ENCODE measurements around the gene ACADVL. TPM values are rescaled to one million over a fixed set of nuclear protein-coding genes. Genes with fewer than 3 reads are reported as not detected.

The ACADVL gene
- polyA plus RNA-seq, 4 donors: 318 to 561 (median 453) TPM

DNA sequence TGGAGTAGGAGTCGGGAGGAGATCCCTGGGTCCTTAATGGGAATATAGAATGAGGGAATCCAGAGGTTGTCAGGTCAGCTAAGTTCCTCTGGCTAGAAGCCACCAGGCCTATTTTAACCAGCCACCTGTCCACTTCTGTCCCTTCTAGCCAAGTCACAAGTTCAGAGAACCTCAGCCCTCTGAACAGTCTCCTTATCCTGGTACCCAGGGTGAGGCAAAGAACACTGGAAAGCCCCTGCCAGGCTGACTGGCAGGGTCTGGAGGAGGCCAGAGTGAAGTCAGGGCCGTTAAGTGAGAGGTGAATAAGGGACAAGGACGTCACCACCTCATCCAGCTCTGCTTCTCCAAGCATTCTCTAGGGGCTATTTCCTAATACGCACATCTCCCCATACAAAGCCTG, 29.1 kb downstream of the ACADVL start:
- DNase-seq (ENCODE audit: low read depth in 4 of 4, low spot score in 3 of 4): no peak

DNA sequence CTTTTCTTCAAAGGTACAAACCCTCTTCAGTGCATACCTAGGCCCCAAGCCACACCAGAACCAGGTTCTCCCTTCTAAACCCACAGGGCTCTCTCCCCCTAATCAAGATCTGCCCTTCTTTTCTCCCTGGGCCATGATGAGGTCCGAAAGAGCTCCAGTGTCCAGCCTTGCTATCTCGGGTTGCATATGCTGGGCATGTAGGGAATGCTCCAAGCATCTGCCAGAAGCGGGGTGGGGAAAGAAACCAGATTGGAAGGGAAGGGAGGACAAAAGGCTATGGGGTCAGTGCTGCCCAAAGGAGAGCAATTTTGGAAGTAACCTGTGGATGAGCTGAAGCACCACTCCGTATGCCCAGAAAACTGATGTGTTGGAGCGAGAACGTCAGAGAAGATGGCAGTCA, 29.5 kb downstream of the ACADVL start:
- no peak for DNase-seq (ENCODE audit: low read depth in 4 of 4, low spot score in 3 of 4)

DNA sequence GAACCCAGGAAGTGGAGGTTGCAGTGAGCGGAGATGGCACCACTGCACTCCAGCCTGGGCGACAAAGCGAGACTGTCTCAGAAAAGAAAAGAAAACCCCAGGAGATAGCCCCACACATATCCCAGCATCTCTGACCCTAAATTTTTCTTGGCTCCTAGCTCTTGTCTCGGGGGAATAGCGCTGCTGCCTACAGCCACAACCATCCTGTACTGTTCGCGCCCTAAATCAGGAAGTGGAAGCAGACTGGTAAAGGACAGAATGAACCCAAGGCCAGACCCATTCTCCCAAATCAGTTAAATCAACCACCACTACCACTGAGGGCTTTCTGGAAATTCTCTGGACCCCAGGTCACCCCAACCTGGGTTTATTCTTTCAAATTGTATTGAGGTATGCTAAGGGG, 30.1 kb downstream of the ACADVL start:
- no peak for DNase-seq (ENCODE audit: low read depth in 4 of 4, low spot score in 3 of 4)

DNA sequence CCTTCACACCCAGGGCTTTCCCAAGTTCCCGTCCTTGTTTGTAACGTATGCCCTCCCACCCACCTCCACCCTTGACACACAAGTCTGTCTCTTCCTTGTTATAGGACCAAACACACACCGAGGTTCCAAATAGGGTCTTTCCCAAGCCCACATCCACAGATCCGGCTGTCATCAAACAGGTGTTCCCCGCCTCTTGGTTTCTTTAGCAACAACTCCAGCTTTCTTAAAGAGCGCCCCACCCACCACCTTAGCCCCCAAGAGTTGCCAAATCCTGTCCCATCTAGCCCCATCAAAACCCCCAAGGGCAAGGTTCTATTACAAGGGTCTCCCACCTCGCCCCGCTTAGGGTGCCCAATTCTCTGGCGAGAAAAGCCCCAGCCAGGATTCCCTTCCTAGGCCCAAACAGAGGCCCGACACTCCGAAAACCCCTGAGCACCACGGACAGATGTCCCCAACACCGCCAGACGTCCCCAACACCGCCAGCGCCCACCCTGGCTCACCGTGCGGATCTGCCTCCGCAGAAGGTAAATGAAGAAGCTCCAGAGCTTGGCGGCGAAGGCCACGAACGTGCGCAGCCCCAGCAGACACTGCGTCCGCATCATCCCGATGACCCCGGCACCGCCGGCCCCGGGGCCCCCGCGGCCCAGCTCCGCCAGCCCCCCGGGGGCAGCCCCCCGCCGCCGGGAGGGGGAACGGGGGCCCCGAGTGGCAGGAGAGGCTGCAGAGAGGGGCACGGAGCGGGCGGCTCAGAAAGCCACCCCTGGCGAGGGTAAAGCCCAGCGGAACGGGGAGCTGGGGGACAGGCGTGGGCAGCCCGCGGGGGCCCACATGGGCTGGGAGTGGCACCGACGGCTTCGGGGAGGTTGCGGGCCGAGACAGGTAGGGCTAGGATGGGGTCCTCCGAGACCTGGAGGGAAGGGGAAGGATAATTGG, 31.2 kb downstream of the ACADVL start:
- no peak for DNase-seq (ENCODE audit: low read depth in 4 of 4, low spot score in 3 of 4)

DNA sequence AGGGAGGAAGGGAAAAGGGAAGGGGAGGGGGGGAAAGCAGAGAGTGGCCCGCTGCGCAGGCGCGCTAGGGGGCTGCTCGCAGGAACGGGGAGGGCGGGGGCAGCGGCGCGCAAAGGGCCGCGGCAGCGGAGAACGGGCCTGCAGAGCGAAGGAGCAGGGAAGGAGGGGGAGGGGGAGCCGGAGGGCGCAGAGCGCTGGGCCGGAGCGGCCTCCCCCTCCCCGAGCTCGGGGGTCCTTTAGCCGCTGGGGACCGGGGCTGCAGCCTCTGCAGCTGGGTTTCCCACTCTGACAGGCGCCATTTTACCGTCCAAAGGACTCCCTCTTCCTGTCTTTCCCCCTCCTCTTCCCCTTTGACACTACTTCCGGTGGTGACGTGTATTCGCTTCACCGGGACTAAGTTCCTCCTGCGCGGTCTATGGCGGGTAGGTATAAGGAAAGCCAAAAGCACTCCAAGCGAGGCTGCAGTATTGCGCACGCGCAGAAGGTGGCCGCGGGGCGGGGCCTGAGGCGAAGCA, 32.0 kb downstream of the ACADVL start, which contains the start of gene CTDNEP1:
CTDNEP1 (minus strand) TSS at position 74 of the 515 bp plus-strand sequence. CDS start 438 bp downstream, outside the sequence.
- DNase-seq (ENCODE audit: low read depth in 4 of 4, low spot score in 3 of 4): peak; percentile 100

DNA sequence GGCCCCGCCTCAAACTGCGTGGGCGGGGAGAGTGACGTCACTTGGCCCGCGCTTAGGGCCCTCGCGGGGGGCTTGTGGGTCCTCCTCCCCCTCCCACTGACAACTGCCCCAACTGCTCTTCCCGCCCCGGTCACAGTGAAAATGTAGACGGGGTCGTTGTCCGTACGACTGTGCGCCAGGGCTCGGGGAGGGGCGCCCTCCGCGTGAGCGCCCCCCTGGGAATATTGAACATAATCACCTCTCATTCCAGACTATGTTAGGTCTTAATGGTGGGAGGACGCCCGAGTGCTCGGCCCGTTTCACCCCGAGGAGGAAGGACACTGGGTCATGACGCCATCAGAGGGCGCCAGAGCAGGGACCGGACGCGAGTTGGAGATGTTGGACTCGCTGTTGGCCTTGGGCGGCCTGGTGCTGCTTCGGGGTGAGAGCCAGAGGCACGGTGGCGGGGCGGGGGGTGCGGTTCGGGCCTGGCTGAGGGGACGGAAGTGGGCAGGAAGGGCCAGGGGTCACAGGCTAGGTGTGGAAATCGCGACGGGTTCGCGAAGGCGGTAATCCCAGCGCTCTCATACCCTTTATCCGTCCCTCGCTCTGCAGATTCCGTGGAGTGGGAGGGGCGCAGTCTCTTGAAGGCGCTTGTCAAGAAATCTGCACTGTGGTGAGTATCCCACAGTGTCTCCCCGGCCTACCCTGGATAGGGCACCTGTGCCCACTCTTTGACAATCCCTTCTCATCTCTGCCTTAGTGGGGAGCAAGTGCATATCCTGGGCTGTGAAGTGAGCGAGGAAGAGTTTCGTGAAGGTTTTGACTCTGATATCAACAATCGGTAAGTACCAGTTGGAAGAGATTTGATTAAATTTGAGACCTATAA, 32.7 kb downstream of the ACADVL start, which contains the start of gene ELP5:
ELP5 (plus strand) TSS at position 40 of the 868 bp plus-strand sequence; CDS start at position 376, 336 bp downstream.
- DNase-seq (ENCODE audit: low read depth in 4 of 4, low spot score in 3 of 4): peak in 2 of 4 donors; percentile 87 to 89

DNA sequence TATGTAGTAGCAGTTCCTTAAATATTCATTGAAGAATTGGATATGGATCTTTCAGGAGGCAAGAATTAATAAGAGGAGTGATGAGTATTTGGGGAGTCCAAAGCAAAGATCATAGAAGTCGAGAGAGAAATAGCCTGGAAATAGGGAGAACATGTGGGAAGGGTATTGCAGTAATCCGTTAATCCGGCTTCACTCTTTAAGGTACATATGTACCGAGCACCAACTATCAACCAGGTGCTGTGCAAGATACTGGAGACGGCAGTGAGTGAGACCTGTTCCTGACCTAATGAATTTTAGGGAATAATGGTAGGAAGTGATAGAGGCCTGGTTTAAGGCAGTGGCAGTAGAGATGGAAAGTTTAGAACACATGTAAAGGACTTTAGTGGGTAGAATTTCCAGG, 33.3 kb downstream of the ACADVL start:
- DNase-seq (ENCODE audit: low read depth in 4 of 4, low spot score in 3 of 4): no peak

DNA sequence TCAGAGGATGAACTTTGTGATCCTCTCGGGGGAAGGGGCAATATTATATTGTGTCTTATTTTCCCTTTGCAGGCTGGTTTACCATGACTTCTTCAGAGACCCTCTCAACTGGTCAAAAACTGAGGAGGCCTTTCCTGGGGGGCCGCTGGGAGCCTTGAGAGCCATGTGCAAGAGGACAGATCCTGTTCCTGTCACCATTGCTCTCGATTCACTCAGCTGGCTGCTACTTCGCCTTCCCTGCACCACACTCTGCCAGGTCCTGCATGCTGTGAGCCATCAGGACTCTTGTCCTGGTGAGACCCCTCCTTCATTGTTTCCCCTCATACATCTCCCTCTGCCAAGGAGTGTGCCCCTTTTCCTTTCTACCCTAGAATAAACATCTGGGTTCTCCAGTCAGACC, 34.8 kb downstream of the ACADVL start:
- no peak for DNase-seq (ENCODE audit: low read depth in 4 of 4, low spot score in 3 of 4)

DNA sequence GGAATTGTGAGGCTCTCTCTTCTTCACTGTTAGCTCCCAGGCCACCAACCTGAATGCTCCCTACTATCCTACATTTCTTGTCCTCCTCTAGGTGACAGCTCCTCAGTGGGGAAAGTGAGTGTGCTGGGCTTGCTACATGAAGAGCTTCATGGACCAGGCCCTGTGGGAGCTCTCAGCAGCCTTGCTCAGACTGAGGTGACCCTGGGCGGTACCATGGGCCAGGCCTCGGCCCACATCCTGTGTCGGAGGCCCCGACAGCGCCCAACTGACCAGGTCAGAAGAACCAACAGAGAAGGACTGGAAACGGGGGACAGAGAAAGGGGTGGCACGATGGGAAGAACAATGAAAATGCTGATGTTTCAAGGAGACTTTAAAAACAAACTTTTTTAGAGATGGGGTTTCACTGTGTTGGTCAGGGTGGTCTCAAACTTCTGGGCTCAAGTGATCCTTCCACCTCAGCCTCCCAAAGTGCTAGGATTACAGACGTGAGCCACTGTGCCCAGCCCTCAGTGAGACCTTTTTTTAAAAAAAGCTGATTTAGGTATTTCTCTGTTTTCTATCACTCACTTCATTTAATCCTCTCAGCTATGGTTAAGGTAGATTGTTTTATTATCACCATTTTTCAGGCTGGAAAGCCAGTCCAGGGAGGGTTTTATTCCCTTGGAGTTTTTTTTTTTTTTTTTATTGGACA, 37.2 kb downstream of the ACADVL start:
- DNase-seq (ENCODE audit: low read depth in 4 of 4, low spot score in 3 of 4): no peak

DNA sequence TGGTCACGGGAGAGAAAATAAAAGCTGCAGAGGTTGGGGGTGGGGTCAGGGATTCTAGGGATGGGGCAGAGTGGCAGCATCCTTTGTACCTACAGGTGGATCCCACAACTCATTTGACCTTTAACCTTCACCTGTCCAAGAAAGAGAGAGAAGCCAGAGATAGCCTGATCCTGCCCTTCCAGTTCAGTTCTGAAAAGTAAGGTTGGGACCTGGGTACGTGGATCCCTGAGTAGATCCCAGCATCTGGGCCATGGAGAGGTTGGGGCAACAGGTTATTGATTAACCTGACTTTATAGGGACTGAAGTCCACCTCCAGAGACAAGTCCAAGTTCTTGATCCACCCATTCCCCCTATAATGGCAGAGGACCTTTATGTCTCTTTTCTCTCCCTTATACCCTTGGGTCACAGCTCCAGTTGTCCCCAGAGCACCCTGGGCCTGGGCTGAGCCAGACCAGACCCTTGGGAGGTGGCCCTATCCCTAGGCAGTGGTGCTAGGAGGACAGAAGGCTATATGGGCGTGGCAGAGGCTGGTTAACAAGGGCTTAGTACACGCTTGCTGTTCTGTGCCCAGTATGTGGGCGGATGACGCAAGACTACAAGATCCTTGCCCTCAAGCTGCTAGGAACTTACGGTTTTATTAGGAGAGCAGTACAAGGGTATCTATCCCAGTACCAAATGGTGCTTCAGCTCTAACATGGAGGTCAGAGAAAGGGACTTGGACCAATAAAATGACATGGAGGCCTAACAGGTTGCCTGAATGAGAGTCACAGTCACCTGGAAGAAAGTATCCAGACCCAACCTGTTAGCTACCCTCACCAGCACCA, 39.2 kb downstream of the ACADVL start:
- DNase-seq (ENCODE audit: low read depth in 4 of 4, low spot score in 3 of 4): no peak

DNA sequence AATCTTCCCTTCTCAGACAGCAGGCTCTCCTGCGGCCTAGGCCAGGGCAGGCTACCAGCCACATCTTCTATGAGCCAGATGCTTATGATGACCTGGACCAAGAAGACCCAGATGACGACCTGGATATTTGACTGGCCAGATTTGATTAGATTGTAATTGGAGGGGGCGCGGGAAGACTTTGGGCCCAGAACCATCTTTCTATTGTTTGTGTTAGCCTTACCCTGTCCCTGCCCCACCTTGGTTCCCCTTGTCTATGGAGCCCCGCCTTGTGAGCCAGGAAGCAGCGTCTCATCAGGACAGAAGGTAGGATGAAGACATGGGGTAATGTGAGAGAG, 39.8 kb downstream of the ACADVL start:
- no peak for DNase-seq (ENCODE audit: low read depth in 4 of 4, low spot score in 3 of 4)

DNA sequence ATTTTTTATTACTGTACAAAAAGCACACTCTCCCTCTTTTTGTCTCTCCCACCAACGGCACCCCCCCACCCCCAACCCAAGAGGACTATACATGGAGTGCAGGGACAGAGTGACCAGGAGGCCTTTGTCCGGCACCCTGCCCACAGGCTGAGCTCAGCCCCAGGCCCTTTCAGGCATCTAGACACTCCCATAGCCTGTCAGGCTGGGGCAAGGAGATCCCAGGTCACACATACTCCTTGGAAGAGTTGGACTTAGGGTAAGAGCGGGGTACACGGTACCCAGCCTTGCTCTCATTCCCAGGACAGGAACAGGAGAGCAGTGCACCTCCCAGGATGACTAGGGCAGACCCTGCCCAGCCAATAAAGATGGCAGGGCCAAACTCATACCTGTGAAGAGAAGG, 40.4 kb downstream of the ACADVL start:
- DNase-seq (ENCODE audit: low read depth in 4 of 4, low spot score in 3 of 4): no peak

DNA sequence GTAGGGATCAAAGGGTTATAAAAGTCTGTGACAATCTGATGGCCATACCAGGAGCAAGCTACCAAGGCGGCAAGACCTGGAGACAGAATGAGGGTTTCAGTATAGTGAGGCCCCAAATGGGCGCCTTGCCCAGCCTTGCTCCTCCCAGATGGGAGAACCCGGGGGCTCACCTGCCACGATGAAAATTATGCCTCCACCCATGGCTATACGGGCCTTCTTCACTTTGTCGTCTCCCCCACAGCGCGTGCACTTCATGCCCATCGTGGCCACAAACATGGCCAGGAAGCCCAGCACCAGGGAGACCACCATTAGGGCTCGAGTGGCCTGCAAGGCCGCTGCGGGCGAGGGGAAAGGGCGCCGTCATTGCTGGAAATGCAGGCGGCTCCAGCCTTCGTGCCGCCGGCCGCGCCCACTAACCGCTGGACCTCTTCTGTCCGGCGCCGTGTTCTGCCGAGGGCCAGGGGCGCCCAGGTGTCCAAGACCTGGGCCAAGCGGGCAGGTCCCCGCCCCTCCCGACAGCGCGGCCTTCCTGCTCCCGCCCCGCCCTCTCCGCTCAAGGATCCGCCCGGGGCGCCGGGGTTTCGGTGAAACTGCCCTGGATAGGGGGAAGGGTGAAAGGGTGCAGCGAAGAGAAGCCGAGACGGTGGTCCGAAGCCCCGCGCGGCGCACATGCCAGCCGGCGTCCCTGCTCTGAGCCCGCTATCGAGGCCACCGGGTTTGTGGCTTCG, 41.1 kb downstream of the ACADVL start:
- DNase-seq (ENCODE audit: low read depth in 4 of 4, low spot score in 3 of 4): no peak

DNA sequence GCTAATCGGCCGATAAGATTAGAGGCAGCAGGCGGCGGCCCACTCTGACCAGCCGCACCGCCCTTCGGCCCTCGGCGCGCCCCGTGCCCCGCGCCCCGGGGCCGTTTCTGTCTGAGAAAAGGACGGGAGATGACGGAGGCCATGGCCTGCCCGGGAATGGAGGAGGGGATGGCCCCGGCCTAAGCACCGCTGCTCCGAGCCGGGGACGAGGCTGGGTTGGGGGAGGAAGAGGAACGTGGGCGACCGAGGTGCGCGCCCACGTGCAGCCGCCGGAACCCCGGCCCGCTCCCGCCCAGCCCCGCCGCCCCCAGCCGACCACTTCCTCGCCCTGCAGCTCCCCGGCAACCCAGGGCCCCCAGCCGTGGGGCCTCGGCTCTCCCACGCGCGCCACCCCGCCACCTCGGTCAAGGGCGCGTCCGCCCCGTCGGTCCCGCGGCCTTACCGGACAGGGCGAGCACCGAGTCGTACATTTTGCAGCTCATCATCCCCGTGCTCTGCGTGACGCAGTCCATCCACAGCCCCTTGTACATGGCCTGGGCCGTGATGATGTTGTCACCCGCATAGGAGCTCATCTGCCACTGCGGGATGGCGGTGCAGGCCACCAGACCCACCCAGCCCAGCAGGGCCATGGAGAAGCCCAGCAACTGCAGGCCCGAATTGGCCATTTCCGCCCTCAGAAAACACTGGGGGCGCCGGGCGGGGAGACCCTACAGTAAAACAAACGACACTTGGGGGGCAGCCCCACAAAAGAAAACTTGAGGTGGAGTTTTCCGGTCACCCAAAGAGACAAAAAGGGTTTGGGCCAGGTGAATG, 41.8 kb downstream of the ACADVL start:
- DNase-seq (ENCODE audit: low read depth in 4 of 4, low spot score in 3 of 4): no peak

DNA sequence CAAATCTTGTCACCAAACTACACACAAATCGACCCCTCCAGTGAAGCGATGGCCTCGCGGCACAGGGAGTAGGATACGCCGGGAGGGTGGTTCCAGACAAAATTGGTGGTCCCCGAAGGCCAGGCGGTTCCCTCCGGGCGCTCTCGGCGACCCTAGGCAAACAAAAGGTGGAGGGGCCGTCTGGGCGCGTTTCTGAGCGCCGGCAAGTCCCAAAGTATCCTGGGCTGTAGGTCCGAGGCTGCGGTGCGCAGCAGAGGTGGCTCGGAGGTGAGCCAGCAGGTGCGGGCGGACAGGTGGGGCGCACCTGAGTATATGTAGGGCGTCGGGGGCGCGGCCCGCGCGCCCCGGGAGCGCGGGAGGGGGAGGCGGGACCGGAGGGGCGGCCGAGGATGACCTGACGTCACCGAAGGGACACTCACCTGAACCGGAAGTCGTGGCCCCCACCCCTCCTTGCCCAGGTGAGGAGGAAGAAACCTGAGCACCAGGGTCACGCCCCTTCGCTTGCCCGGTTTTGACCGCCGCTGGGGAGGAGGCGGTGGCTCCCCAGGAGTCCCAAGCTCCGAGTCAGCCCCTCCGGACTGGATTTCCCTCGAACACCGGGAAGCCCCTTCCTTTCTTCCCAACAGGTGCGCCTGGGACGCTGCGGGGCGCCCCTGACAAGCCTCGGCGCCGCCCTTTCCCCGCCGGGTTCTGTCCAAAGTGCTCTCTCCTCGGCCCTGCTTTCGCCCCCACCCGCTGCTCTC, 42.6 kb downstream of the ACADVL start, which contains the start of gene CLDN7:
CLDN7 (minus strand) TSS at position 287 of the 743 bp plus-strand sequence. CDS start 435 bp downstream, outside the sequence.
- DNase-seq (ENCODE audit: low read depth in 4 of 4, low spot score in 3 of 4): no peak

DNA sequence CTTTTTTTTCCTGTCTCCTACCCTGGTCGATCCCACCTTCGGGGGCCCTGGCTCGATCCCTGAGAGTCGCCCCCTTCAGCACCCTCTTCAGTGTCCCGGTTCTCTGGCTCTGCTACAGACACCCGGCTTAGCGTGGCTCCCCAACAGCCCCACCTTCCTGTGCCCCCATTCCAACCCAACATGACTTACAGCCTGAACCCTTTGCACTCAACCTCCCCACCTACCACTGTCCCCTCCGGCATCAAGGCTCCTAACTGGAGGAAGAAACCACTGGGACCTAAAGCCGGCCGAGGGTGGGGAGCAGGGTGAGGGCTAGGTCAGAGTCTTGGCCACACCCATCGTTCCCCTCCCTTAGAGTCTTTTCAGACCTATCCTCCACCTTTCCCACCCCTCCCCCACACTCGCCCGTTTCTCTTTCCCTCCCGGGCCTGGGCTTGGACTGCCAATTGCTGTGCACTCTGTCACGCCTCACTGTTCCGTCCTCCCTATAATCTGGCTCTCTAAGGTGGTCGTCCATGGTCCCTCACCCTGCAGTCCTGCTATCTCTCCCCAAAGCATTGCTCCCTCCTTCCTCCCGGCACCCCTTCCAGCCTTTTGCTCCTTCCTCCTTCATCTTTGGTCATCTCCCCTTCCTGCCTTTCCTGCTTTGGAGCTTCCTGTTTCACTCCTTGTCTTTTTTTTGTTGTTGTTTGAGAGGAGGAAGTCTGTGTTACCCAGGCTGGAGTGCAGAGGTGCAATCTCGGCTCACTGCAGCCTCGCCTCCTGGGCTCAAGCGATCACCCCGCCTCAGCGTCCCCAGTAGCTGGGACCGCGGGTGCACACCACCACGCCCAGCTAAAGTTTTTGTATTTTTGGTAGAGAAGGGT, 43.4 kb downstream of the ACADVL start:
- DNase-seq (ENCODE audit: low read depth in 4 of 4, low spot score in 3 of 4): no peak

DNA sequence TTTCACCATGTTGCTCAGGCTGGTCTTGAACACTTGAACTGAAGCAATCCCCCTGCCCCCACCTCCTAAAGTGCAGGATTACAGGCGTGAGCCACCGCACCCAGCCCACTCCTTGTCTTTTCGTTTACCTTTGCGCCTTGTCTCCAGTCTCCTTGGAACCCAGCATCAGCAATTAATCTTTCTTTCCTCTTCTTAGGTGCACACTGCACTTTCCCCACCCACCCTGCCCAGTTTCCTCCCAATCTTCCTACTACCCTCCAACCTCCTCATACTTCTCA, 44.0 kb downstream of the ACADVL start:
- no peak for DNase-seq (ENCODE audit: low read depth in 4 of 4, low spot score in 3 of 4)

Data from left renal pelvis (tissue), 4 donors.